GM19043 (cell line): Measurements from ENCODE around the gene TMEM87B.

Experiments used
- ATAC-seq: cut with Tn5 transposase; IDR thresholded peaks from one replicate; pipeline ENCODE4 v1.9.1; 2021; ENCODE audit warnings: low read depth; ENCODE audit not compliant: unreplicated experiment

The TMEM87B gene

DNA sequence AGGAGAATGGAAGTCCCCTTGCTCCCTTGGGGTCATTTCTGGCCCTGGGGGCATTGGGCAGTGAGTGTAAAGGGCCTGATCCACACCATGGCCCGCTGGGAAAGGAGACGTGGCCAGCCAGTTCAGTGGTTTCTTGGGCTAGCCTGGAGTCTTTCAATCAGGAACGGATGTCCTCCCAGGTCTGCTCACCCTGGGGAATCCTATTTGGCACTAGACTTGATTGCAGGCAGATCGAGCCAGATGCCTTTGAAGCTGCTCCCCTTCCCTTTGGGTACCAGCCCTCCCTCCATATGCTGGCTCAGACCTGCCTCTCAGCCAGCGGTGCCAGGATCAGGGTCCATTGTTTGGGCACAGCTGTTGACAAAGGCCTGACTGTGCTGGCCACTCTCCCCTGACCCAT lies 94.1 kb downstream of the TMEM87B start:
- ATAC-seq: no peak

GRCh38 chr2:112149866-112150435 lies 94.9 kb downstream of the TMEM87B start:
- no peak for ATAC-seq

GRCh38 chr2:112150447-112150846 lies 95.4 kb downstream of the TMEM87B start:
- ATAC-seq: no peak

DNA sequence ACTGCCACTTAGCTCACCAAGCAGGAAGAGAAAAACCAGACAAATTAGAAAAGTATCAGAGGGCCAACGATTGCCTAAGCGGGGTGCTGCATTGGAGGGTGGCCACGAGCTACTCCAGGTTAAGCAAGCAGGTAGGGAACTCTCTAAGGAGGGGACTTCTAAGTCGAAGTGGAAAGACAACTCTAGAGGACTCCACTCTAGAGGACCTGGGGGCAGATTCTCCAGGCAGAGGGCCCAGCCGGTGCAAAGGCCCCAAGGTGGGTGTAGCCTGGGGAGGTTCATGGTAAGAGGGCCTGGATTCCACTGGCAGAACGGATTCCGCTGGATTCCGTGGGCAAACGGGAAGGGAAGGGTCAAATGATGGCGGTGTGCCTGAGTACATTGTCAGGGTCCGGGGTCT lies 95.8 kb downstream of the TMEM87B start:
- ATAC-seq: no peak

DNA sequence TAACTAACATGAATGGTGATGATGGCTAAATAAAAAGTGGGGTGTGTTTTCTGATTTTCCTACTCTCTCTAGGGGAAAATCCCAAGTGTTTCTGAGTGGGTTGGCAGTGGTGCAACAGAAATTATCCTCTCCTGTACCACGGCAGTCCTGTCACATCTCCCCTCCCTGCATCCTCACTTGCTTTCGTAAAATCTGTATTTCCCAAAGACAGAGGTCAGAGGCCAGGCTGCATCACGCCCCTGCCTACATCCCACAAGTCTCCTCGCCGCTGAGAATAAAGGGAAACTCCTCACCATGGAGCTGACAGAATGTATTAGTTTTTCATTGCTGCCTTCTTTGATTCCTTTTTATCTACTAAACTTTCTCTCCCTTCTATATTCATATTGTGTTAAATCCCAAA lies 96.2 kb downstream of the TMEM87B start:
- ATAC-seq: no peak

- ATAC-seq: no peak
Observed at GRCh38 chr2:112151701-112152440, 96.8 kb downstream of the TMEM87B start.

DNA sequence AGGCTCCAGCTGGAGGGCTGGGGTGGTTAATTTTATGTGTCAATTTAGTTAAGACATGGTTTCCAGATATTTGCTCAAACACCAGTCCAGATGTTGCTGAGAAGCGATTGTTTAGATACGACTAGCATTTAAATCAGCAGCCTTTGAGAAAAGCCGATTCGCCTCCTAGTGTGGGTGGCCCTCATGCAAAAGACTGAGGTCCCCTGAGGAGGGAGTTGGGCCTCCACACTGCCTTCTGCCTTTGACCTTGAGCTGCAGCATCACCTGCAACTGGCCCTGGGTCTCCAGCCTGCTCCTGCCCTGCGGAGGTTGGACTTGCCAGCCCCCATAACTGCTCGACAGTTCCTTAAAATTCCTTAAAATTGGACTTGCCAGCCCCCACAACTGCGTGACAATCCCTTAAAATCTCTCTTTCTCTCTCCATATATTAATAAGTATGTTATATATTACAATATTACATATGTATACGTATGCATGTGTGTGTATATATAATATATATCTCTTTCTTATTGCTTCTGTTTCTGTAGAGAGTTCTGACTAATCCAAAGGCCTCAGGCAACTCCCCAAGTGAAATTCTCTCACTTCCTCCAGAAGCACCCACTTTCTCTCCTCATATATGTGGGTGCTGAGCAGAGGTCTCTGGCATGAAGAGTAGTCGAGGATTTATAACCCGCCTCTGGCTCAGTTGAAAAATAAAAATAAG lies 97.6 kb downstream of the TMEM87B start:
- no peak for ATAC-seq

DNA sequence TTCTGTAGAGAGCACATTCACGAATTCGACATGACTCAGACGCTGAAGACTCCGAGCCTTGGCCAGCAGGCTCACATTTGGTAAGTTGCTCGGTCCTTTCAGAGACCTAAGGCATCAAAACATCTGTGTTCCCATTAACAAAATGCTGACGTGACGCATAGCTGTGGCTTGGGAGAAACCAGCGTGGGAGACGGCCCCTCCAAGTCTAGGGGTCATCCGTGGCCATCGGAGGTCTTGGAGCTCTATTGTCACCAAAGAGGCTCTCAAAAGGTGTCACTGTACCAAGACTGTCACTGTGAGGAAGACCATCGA lies 98.1 kb downstream of the TMEM87B start:
- no peak for ATAC-seq

DNA sequence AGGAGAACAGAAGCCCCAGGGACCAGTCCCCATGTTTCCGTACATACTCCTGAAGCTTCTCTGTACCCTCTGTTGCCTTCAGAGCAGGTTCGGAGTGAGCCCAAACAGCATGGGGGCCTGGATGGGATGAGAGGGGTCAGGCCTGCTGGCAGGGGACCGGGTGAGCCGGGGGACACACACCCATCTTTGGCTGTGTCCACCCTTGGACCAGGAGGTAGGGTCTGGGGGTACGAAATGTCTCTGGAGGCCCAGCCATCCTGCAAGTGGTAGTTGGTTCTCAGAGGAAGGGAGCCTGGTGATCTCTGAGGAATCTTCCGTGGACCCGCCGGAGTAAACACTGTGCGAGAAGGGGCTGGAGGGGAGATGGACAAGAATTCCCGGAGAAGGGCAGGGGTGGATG lies 98.4 kb downstream of the TMEM87B start:
- no peak for ATAC-seq

DNA sequence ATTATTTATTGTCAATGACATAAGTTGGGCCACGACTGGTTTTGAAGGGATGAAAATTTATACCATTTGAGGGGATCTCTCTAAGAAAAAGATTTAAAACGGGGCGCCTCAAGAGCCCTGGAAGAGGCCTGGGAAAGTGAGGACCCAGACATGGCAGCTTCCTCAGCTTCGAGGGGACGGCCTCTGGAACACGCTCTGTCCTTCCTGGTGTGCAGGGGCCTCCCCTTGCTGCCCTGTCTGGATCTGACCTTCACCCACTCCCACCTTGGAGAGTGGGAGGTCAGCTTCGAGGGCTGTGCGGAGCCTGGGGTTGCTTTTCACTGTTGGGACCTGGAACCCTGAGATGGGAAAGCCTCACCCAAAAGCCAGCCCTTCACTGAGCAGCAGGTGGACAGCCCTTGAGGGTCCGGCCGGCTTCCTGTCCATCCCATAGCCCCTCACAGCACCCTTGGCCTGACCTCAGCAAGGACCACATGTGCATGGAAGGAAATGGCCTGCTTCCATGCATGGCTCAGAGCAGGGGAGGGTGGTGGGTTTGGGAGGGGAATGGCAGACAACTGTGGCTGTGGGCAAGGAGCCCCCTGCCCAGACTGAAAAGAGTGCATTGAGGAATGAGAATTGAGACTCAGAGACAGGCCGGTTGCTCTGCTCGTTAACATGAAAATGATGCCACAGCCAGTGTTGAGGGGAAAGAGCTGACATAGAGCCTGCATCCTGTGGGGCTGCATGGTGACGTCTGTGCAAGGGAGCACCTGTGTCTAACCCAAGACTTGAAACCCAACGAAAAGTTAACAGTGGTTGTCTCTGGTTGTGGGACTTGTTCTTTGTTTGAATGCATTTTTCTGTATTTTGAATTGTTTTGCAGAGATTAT lies 99.4 kb downstream of the TMEM87B start:
- ATAC-seq: no peak

DNA sequence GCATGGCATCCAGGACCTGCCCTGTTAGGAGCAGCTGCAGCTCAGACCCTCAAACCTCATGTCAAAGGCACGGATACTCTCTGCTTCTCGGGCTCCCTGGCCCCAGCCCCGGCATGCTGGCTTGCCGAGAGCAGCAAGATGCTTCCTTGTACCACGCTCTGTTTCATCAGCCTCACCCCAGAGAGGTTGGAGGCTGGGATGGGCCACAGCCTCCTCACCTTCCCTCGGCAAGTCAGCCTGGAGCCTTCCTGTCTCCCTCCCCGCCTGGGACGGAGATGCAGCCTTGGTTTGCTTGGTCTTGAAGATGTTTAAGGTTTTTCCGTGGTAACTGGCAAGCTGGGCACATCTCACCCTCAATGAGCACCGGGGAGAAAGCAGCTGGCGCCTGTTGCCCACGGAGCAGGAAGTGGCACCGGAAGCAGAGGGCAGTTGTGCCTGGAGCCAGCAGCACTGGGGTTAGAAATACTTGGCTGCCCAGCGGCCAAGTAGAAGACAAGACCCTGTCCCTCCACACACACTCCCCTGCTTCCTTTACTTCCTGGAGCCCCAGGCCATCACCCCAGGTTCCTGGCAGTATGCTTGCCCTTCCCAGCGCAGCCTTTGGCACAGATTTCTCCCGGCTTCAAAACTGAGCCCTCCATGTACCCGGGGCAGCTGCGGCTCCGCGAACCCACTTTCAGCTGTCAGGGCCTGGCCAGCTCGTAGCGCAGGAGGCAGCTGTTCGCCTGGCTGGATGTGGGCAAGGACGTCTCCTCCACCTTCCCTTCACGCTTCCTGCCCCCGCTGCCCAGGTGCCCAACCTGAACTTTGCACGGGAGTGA lies 100.5 kb downstream of the TMEM87B start:
- ATAC-seq: no peak

GRCh38 chr2:112156152-112156986 lies 101.3 kb downstream of the TMEM87B start:
- no peak for ATAC-seq

- ATAC-seq: no peak
Observed at GRCh38 chr2:112157472-112157871, 102.4 kb downstream of the TMEM87B start.

DNA sequence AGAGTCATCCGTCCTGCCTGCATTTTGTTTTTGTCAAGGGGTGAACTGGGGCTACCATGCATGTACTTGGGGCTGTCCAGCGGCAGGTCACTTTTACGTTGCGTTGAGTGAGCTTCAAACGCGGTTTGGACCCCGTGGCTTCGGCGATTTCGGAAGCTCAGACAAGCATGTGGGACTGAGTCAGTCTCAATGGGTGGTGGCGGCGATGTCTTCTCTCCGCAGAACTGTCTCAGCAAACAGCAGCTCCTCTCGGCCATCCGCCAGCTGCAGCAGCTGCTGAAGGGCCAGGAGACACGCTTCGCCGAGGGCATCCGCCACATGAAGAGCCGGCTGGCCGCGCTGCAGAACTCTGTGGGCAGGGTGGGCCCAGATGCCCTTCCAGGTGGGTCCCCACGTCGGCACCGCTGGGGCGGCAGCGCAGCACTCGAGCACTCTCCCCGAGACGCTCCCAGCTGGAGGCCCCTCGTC lies 104.4 kb downstream of the TMEM87B start:
- no peak for ATAC-seq

DNA sequence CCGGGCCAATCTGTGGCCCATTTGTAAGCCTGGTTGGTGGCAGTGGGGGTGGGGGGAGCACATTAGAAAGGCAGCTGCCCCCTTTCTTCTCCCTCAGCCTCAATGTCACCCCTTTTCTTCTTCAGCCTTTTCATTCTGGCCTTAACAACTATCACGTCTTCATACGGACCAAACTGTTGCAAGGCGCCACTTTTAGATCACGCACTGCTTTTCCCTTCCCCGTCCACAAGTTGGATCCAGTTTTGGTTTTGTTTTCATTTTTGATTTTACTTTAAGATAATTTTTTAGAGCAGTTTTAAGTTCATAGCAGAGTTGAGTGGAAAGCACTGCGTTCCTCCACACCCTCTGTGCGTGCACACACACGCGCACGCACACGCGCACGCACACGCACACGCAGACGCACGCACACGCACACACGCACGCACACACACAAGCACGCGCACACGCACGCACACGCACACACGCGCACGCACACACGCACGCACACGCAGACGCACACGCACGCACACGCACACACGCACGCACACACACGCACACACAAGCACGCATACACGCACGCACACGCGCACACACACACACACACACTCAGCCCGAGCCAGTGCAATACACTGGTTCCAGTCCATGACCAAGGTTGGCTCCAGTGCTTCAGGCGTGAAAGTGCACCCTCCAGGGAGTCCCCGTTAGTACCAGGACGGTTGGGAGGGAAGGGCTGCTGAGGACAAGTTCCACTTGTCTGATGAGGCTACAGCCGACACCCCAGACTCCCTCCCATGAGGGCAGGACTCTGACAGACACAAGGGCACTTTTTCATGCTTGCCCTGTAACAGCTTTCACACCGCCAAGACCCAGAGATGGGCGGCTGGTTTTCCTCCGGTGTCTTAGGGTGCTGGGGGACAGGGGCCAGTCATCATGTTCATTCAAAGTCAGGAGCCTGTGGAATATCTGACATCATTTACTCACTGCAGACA lies 105.5 kb downstream of the TMEM87B start:
- no peak for ATAC-seq

DNA sequence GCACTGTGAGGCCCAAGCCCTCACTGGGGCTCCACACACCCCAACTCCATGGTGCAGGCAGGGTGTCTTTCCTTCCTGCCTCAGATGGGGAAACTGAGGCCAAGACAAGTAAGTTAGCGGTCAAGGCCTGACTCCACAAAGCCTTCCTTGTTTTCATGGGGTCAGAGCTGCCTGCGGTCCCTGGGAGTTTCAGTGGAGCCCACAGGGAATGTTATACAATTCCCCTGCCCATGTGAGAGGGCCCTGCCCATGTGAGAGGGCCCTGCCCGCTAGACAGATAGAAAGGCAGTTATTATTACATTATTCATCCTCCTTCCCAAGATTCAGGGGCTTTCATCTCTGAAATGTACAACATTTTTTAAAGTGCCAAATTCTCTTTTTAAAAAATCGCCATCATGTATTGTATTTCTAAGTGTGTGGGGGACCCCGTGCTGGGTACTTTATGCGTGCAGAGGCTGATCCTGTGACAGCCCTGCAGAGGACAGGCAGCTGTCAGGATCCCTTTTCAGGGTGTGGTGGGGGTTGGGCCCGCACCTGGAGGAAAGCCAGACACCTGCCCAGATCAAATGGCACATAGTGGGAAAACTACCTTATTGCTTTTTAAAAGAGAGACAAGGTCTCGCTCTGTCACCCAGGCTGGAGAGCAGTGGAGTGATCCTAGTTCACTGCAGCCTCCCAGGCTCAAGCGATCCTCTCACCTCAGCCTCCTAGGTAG lies 106.5 kb downstream of the TMEM87B start:
- ATAC-seq: no peak

GRCh38 chr2:112162341-112162740 lies 107.3 kb downstream of the TMEM87B start:
- ATAC-seq: no peak

- ATAC-seq: no peak
Observed at GRCh38 chr2:112162956-112163355, 107.9 kb downstream of the TMEM87B start.
